Measurements from ENCODE around the gene SLC22A23.

DNA sequence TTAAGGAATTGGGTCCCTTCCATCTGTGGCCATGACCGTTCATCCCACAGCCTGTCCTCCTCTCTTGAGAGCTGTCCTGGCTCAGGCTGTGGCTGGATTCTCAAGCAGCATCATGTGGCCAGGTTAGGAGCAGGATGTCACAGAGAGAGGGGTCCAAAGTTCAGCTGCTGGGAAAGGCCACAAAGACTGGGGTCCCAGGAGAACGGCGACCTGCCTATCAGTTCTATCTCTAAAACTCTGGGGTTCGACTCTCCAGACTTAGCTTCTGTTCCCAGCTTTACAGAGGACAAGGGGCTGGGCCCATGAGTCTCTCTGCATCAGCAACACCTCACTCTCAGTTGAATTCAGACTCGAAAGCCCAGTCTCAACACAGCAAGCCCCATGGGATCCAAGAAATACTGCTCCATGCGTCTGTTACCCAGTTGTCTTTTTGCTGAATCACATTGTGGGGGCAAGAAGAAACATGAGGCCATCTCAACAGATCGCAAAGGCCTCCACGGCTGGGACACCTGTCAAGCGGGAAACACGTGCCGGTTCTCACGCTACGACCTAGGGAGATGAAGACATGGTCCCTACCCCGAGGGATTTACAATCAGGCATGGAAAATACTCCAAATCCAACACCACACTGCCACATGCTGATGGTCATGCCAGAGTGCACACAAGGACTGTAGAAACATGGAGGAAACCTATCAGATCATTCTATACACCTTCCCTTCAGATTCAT lies 95.4 kb downstream of the SLC22A23 start:
- TF ChIP-seq, protein P1, sequence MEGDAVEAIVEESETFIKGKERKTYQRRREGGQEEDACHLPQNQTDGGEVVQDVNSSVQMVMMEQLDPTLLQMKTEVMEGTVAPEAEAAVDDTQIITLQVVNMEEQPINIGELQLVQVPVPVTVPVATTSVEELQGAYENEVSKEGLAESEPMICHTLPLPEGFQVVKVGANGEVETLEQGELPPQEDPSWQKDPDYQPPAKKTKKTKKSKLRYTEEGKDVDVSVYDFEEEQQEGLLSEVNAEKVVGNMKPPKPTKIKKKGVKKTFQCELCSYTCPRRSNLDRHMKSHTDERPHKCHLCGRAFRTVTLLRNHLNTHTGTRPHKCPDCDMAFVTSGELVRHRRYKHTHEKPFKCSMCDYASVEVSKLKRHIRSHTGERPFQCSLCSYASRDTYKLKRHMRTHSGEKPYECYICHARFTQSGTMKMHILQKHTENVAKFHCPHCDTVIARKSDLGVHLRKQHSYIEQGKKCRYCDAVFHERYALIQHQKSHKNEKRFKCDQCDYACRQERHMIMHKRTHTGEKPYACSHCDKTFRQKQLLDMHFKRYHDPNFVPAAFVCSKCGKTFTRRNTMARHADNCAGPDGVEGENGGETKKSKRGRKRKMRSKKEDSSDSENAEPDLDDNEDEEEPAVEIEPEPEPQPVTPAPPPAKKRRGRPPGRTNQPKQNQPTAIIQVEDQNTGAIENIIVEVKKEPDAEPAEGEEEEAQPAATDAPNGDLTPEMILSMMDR (IDR thresholded peaks at IDR 0.05) = no peak
- TF ChIP-seq ZFX (IDR thresholded peaks at IDR 0.05; ENCODE audit: borderline replicate concordance) = no peak

Measured in 22Rv1 (cell line).